Amniotic epithelial cell (primary cell): ENCODE measurements around the gene STX1A.
"Not testable (repeated sequence)": the region's sequence is repeated elsewhere in the genome, so short reads cannot be mapped to it uniquely, and the experiment has no call there.

ENCODE experiments used
- DNase-seq: peaks from one replicate; pipeline ENCODE4 v3.0.0-alpha.2; 2010; ENCODE audit warnings: low read depth

The STX1A gene

GRCh38 chr7:73683056-73683787 lies 36.2 kb downstream of the STX1A start, which contains the start of the genes BUD23 and DNAJC30:
BUD23 (plus strand) TSS chr7:73683597; CDS start chr7:73683626, 29 bp downstream.
DNAJC30 (minus strand) TSS chr7:73683453; CDS start chr7:73683423, 30 bp downstream.
- peak; percentile 93 for DNase-seq

DNA sequence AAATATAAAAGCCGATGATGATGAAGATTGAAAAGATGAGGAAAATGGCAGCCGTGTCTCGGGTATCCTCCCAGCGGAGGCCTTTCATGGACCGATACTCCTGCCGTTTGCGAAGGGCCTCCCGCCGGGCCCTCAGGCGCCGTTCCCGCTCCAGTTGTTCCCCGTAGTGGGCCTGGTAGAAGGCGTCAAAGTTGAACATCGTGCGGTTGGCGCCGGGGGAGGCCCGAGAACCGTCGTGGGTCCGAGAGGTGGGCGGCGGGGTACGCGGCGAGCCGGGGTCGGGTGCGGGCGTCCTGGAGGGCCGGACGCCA lies 36.8 kb downstream of the STX1A start:
- no peak for DNase-seq

DNA sequence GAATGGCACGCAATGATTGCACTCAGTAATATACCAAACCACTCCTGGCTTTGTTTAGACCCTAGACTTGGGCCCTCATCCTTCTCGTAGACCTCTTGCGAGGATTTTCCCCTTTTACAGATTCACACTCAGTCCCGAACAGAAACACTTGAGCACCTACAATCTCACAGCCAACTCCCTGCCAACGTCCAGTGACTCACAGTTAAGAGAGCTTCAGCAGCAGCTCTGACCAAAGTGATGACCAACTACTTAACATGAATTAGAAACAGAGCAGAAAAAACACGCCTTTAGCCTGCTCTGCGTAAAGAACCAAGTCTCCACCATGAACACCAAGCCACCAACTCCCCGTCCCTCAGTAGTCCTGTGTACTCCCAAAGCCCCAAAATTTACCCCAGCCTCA lies 38.4 kb downstream of the STX1A start:
- peak; percentile 60 for DNase-seq

DNA sequence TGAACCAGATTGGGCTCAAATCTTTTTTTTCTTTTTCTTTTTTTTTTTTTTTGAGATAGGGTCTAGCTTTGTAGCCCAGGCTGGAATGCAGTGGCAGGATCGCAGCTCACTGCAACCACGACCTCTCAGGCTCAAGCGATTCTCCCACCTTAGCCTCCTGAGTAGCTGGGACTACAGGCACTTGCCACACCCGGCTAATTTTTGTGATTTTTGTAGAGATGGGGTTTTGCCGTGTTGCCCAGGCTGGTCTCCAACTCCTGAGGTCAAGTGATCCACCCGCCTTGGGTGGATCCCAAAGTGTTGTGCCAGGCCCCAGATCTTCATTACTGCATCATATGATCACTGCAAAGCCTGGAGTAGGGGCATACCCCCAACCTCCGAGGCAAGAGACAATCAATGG lies 39.0 kb downstream of the STX1A start:
- DNase-seq, result no peak

DNA sequence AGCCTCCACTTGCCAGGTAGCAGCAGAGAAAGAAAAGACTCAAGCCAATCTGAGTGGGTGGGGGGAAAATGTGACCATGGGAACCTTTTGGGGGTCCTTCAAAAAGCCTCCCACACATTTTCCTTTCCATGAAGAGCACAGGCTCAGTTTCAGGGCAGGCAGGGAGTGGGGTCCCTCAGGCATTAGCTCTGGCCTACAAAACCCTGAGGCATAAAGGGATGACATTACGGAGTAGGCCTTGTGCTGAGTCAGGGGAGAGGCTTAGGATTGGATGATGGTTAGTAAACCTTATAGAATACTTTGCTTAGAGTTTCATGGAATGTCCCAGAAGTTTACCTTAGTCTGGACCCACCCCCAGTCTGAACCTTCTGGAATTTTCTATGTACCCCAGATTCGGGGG lies 39.8 kb downstream of the STX1A start:
- no peak for DNase-seq

DNA sequence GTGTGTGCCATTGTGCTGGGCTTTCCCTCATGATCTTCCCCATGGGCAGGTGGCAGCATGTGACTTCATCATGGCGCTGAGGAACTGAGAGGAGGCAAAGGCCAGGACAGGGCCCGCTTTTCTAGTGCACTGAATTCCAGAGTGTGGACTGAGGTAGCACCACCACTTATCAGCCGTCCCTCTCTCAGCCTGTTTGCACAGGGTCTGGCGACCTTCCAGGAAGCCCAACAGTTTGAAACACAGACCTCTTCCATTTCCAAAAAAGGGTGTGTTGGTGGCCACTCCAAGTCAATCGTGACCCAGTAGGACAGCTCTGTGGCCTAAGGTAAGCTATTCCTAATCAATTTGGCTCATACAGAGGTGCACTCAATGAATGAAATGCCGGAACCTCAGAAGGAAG lies 40.6 kb downstream of the STX1A start:
- DNase-seq, result no peak

DNA sequence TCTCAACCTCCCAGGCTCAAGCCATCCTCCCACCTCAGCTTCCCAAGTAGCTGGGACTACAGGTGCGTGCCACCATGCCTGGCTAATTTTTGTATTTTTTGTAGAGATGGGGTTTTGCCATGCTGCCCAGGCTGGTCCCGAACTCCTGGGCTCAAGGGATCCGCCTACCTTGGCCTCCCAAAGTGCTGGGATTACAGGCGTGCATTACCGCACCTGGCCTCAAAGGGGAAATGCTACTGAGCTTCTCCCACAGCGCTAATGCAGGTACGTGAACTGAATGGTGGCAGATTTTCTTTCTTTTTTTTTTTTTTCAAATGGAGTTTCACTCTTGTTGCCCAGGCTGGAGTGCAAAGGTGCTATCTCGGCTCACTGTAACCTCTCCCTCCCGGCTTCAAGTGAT lies 43.4 kb downstream of the STX1A start:
- not testable (repeated sequence) for DNase-seq

DNA sequence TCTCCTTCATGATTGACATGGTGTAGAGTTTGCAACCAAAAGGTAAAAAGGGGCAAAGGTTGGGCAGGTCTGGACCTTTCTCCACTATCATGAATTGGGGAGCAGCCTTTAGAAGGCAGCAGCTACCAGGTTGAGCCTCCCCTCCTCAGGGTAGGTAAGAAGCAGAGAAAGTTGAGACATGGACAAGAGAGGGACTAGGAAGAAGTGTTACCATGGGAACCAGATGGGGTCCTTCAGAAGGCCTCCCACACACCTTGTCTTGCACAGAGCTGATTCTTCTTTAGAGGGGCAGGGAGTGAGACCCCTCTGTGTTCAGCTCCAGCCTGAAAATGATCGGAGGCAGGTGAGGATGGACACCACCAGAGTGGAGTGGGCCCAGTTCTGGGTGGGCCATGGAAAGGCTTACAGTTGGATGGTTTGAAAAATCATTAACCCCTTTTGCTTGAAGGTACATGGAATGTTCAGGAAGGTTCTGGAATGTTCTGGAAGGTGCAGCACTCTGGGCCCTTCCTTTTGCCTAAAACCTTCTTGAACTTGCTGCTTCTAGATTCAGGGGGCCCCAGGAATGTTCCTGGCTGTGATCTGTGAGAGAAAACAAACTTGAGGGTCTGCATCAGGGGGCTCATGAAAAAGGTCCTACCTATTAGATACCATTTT lies 44.9 kb downstream of the STX1A start:
- no peak for DNase-seq

DNA sequence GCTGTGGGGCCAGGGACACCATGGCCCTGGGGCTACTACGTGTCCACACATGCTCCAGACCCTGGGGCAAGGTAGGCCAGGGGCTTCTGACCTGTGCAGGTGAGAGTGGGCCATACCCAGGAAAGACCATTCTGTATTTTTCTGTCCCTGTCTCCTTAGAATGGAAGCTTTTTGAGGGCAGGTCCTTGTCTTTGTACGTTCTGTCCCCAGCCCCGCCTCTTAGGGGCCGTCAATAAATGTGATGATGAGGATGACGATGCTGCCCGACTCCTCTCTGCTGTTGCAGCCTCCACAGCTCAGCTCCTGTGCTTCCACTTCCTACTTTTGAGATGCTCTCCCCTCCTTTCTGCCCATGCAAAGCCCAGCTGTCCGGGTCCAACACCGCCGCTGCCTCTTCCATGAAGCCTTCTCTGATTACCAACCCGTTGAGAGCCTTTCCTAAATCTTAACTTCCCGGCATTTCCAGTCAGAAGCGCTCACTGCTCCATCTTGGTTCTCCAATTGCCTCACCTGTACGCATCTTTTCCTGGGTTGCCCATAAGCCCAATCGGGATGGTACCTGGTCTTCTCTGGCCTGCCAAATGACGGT lies 47.5 kb downstream of the STX1A start:
- no peak for DNase-seq

- no peak for DNase-seq
Observed at GRCh38 chr7:73671322-73671661, 48.2 kb downstream of the STX1A start.

GRCh38 chr7:73669858-73670385 lies 49.5 kb downstream of the STX1A start:
- DNase-seq, result no peak

- DNase-seq, result no peak
Observed at GRCh38 chr7:73669288-73669701, 50.2 kb downstream of the STX1A start.

DNA sequence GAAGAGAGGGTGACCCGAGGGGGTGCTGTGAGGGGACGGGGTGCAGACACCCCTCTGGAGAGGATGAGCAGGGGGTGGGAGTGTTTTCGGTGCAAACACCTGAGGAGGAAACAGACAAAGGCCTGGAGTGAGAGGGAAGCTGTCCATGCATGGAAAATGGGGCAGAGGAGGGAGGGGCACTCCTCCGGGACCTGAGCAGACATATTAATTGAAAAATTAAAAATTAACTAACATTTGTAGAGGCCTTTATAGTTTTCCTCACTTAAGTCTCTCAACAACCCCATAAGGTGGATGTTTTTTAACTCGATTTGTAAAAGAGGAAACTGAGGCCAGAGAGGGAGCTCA lies 50.6 kb downstream of the STX1A start:
- no peak for DNase-seq

GRCh38 chr7:73668103-73668885 lies 51.2 kb downstream of the STX1A start:
- DNase-seq, result no peak

GRCh38 chr7:73667344-73668102 lies 51.9 kb downstream of the STX1A start, which contains the start of gene VPS37D:
VPS37D (plus strand) TSS chr7:73667831; CDS start chr7:73667959, 128 bp downstream.
- peak; percentile 75 for DNase-seq

DNA sequence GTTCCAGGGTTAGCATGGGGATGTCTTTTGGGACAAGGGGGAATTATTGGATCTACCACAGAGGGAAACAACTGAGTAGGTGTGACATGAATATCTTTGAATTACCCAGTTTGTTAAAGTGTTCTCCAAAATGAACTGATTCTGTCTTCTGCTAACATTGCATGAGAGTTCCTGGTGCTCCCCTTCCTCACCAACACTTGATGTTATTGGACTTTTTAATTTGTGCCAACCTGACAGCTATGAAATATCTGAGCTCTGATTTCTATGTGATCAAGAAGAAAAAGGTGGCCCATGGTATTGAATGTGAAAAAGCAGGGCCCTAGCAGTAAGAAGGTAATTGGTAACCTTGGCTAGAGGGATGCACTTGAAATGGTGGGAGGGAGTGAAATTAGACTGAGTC lies 56.4 kb downstream of the STX1A start:
- DNase-seq, result no peak

DNA sequence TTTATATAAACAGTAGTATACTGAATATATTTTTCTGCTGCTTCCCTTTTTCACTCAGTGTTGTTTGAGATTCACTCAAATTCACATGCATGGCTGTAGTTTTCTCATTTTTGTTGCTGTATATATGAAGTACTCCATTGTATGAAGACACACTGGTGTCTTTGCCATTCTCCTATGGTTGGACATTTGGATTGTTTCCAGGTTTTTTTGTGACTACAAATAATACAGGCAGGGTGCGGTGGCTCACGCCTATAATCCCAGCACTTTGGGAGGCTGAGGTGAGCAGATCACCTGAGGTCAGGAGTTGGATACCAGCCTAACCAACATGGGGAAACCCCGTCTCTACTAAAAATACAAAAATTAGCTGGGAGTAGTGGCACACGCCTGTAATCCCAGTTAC lies 58.9 kb downstream of the STX1A start:
- DNase-seq, result not testable (repeated sequence)

DNA sequence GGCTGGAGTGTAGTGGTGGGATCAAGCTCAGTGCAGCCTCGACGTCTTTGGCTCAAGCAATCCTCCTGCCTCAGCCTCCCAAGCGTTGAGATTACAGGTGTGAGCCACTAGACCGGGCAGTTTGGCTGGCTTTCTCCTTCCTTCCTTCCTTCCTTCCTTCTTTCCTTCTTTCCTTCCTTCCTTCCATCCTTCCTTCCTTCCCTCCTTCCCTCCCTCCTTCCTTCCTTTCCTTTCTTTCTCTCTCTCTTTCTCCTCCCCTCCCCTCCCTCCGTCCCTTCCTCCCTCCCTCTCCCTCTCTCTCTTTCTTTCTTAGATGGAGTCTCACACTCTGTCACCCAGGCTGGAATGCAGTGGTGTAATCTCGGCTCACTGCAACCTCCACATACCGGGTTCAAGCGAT lies 59.5 kb downstream of the STX1A start:
- DNase-seq, result no peak

DNA sequence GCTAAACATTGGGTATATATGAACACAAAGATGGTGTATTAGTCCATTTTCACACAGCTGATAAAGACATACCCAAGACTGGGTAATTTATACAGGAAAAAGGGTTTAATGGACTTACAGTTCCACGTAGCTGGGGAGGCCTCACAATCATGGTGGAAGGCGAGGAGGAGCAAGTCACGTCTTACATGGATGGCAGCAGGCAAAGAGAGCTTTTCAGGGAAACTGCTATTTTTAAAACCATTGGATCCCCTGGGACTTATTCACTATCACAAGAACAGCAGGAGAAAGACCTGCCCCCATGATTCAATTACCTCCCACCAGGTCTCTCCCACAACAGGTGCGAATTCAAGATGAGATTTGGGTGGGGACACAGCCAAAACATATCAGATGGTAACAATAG lies 64.2 kb downstream of the STX1A start:
- not testable (repeated sequence) for DNase-seq

DNA sequence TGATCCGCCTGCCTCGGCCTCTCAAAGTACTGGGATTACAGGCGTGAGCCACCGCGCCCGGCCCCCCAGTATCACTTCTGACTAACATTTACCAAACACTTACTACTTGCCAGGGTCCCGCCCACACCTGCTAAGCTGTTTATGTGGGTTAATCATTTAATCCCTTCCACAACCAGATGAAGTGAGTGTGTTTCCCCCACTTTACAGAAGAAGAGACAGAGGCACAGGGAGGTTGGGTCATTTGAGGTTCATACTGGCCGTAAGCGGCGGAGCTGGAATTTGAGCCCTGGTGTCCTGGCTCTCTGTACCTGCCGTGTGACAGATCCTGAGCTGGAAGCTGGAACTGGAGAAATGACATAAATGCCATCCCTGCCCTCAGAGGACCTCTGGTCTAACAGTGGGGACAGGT lies 66.9 kb downstream of the STX1A start:
- DNase-seq, result no peak

DNA sequence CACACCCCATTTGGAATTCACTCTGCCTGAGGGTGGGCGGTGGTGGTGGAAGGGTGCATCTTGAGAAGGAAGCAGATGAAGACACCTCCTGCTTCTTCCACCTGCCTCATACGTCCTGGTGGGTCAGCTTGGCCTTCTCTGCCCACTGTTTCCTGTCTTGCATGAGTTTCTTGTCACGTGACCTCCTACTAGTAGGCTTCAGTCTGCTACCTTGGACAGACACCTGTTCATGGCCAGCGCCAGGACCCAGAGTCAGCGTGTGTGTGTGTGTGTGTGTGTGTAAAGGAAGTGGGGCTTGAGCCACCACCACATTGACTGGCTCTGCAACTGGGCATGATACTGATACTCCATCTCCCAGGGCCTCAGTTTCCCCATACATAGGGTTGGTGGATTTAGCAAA lies 68.9 kb downstream of the STX1A start:
- DNase-seq, result no peak

DNA sequence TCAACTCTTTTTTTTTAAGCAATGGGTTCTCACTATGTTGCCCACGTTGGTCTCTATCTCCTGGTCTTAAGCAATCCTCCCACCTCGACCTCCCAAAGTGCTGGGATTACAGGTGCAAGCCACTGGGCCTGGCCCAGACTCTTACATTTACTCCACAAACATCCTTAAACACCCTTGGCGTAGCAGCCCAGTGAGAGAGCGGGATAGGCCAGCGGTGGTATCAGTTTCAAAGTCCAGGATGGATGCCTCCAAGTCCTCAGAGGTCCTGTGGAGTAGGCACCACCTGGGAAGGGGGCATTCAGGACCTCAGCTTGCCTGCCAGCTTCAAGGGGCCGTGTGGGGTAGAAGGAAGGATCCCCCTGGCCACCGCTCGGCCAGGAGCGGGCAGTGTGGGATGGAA lies 69.9 kb downstream of the STX1A start:
- no peak for DNase-seq
